Spleen (tissue), 11 donors: ENCODE results near the gene OR8K5. TPM values are rescaled to one million over a fixed set of nuclear protein-coding genes. Genes with fewer than 3 reads are reported as not detected.
"Not testable (repeated sequence)": the region's sequence is repeated elsewhere in the genome, so short reads cannot be mapped to it uniquely, and the experiment has no call there.

ENCODE experiments used
- DNase-seq: peaks from one replicate; pipeline ENCODE4 v3.0.0-alpha.2; 2020
- H3K27ac ChIP-seq, 8 donors: fragments of 200-600 bp; sonication (generic) in 7 of 8; 1 replicate in 4 of 8; 2 replicates in 4 of 8; pipeline versions ENCODE4 v1.5.0 to v1.8.0; 2016 to 2021; ENCODE audit warnings: inconsistent platforms in 4 of 8, mild to moderate bottlenecking in 4 of 8, moderate library complexity in 1 of 8
- H3K27me3 ChIP-seq, 7 donors: fragments of 200-600 bp; sonication (generic) in 6 of 7; replicated peaks in 1 of 7; 1 replicate in 4 of 7; 2 replicates in 3 of 7; pipeline versions ENCODE4 v1.5.0 to v1.8.0; 2016 to 2021; ENCODE audit warnings: inconsistent platforms in 3 of 7, mild to moderate bottlenecking in 1 of 7
- H3K36me3 ChIP-seq, 6 donors: fragments of 200-600 bp; sonication (generic) in 5 of 6; 1 replicate in 4 of 6; 2 replicates in 2 of 6; pipeline versions ENCODE4 v1.5.0 to v1.8.0; 2016 to 2021; ENCODE audit warnings: inconsistent platforms in 2 of 6
- H3K4me1 ChIP-seq, 6 donors: fragments of 200-600 bp; sonication (generic) in 5 of 6; 1 replicate in 3 of 6; 2 replicates in 3 of 6; pipeline versions ENCODE4 v1.5.0 to v1.8.0; 2016 to 2021; ENCODE audit warnings: inconsistent platforms in 3 of 6
- H3K4me3 ChIP-seq, 8 donors: fragments of 200-600 bp; sonication (generic) in 7 of 8; 1 replicate in 4 of 8; 2 replicates in 4 of 8; pipeline versions ENCODE4 v1.5.0 to v1.8.0; 2016 to 2021; ENCODE audit warnings: inconsistent platforms in 4 of 8, mild to moderate bottlenecking in 4 of 8, moderate library complexity in 2 of 8
- H3K9me3 ChIP-seq, 8 donors: fragments of 200-600 bp; sonication (generic) in 7 of 8; 1 replicate in 4 of 8; 2 replicates in 4 of 8; pipeline versions ENCODE4 v1.5.0 to v1.8.0; 2016 to 2021; ENCODE audit warnings: inconsistent platforms in 4 of 8
- CTCF ChIP-seq, 11 experiments: fragments of 200-600 bp in 7 of 11; fragments of 450-650 bp in 4 of 11; sonication (generic) in 4 of 11; IDR thresholded peaks in 8 of 11; conservative IDR thresholded peaks in 3 of 11; 1 replicate in 7 of 11; 2 replicates in 4 of 11; pipeline versions ENCODE4 v1.4.0 to v1.8.0; 2016 to 2021; ENCODE audit warnings: antibody characterized with exemption in 11 of 11, inconsistent platforms in 4 of 11, mild to moderate bottlenecking in 1 of 11
- POLR2A ChIP-seq, 3 donors: fragments of 450-650 bp; IDR thresholded peaks; one replicate each; pipeline ENCODE4 v1.5.1; 2017; ENCODE audit warnings: antibody characterized with exemption in 3 of 3, mild to moderate bottlenecking in 1 of 3
- POLR2AphosphoS5 ChIP-seq, 3 donors: sonication (generic); formaldehyde crosslinking; IDR thresholded peaks; one replicate each; pipeline ENCODE4 v1.5.1; 2017; ENCODE audit warnings: antibody characterized with exemption in 3 of 3
- WGBS, 5 donors: extraction: QIAGEN DNeasy Blood & Tissue Kit in 3 of 5; methylation state at CpG; one replicate each; pipeline versions ENCODE4 v1.1.5 to v1.1.7; 2013 to 2018; 5-methylcytosine and 5-hydroxymethylcytosine counted together
- intact Hi-C: fragments of 100-400 bp; cut with DNase I; formaldehyde crosslinking; loops from one replicate; pipeline ENCODE4 v1.15.0; 2023; ENCODE audit warnings: low total_unique reads
- polyA plus RNA-seq, 3 donors: library from polyadenylated mRNA; stranded (reverse); fragments of 200-250 nt; gene quantifications; one replicate each; pipeline ENCODE4 v1.2.1, GENCODE V29; 2013
- total RNA-seq, 7 donors: library from RNA; depleted of rRNA in 3 of 7; stranded (reverse); fragments of >200 nt in 3 of 7; fragmentation: NEBNext Ultra II Directional in 4 of 7; extraction: Animal tissue kit (Norgen Biotek cat#: 25700) in 4 of 7; gene quantifications; one replicate each; pipeline versions ENCODE4 v1.1.0 to v1.2.1, GENCODE V29; 2016 to 2021
- donor health status: healthy with polysubstance abuse.
- donor health status: DM: no; HTN: no; CAD: no; lungs with moderate emphysema.
- donor health status: DM: no; HTN: no; CAD: no.
- donor health status: Bipolar disorder and iron deficiency.
- donor health status: healthy.
- donor health status: DM: no; HTN: no; CAD: no.
- donor health status: DM: yes; HTN: yes; CAD: no.

Gene OR8K5
- total and polyA plus RNA-seq, 10 donors, result not detected

GRCh38 chr11:56163804-56164203 lies 3.7 kb upstream of the OR8K5 start:
- Histone ChIP-seq H3K9me3 (peaks cover 0 to 24% (median 9%) of the 10 kb centered on the region in 8 donors), H3K36me3 (no peaks in the 10 kb centered on the region), H3K27me3 (no peaks in the 10 kb centered on the region), H3K4me1 (no peaks in the 10 kb centered on the region), H3K4me3 (no peak overlapping the region), H3K27ac (no peak overlapping the region)
- no peak for TF ChIP-seq CTCF (IDR thresholded peaks at IDR 0.05 in 8 of 11, conservative IDR thresholded peaks at IDR 0.05 in 3 of 11)
- intact Hi-C loops, result no loop called here
- 39 to 72% (median 55%) methylated on average over 3 of the region's 3 CpGs for WGBS, 5 donors
- DNase-seq, result no peak

- intact Hi-C loops, result no loop called here
- peak; percentile 51 for DNase-seq
- Histone ChIP-seq H3K9me3 (peaks cover 0 to 86% (median 60%) of the 10 kb centered on the region in 8 donors), H3K27me3 (no peaks in the 10 kb centered on the region), H3K4me3 (no peak overlapping the region), H3K36me3 (no peaks in the 10 kb centered on the region), H3K4me1 (no peaks in the 10 kb centered on the region), H3K27ac (no peak overlapping the region)
- 91 to 97% (median 92%) methylated on average over 15 of the region's 15 CpGs for WGBS, 5 donors
- TF ChIP-seq POLR2A (IDR thresholded peaks at IDR 0.05) (no peak), CTCF (IDR thresholded peaks at IDR 0.05 in 8 of 11, conservative IDR thresholded peaks at IDR 0.05 in 3 of 11) (no peak), POLR2AphosphoS5 (IDR thresholded peaks at IDR 0.05) (no peak)
These were observed 7.8 kb downstream of the OR8K5 start for GRCh38 chr11:56152333-56152732.

GRCh38 chr11:56151376-56151775 lies 8.7 kb downstream of the OR8K5 start:
- H3K27ac ChIP-seq, result no peak overlapping the region

GRCh38 chr11:56143681-56144080 lies 16.4 kb downstream of the OR8K5 start:
- DNase-seq, H3K4me1 ChIP-seq: not testable (repeated sequence)

More at GRCh38 chr11:56151376-56151775, 8.7 kb downstream of the OR8K5 start:
- H3K9me3 ChIP-seq, result peaks cover 0 to 83% (median 57%) of the 10 kb centered on the region in 8 donors
- no peak overlapping the region for H3K4me3 ChIP-seq
- no peak for DNase-seq
- intact Hi-C loops, result no loop called here
- TF ChIP-seq POLR2A (IDR thresholded peaks at IDR 0.05) (no peak), POLR2AphosphoS5 (IDR thresholded peaks at IDR 0.05) (no peak), CTCF (IDR thresholded peaks at IDR 0.05 in 8 of 11, conservative IDR thresholded peaks at IDR 0.05 in 3 of 11) (no peak)
- no peaks in the 10 kb centered on the region for H3K36me3 ChIP-seq
- no peaks in the 10 kb centered on the region for H3K4me1 ChIP-seq
- no peaks in the 10 kb centered on the region for H3K27me3 ChIP-seq
- WGBS, 5 donors, result 46 to 80% (median 71%) methylated on average over 1 of the region's 1 CpG

GRCh38 chr11:56140151-56140661 lies 19.9 kb downstream of the OR8K5 start, which contains the start of gene OR8J3:
Gene OR8J3 (minus strand): TSS chr11:56140201. CDS start chr11:56137718, 2,483 bp downstream.
- no peaks in the 10 kb centered on the region for H3K4me1 ChIP-seq
- H3K9me3 ChIP-seq, result peaks cover 0 to 23% (median 5%) of the 10 kb centered on the region in 8 donors
- no peaks in the 10 kb centered on the region for H3K36me3 ChIP-seq
- TF ChIP-seq POLR2AphosphoS5 (IDR thresholded peaks at IDR 0.05) (no peak), CTCF (IDR thresholded peaks at IDR 0.05 in 8 of 11, conservative IDR thresholded peaks at IDR 0.05 in 3 of 11) (no peak), POLR2A (IDR thresholded peaks at IDR 0.05) (no peak)
- H3K4me3 ChIP-seq, result no peak within 1 kb of the TSS
- intact Hi-C loops, result no loop called here
- no peak within 1 kb of the TSS for H3K27ac ChIP-seq
- DNase-seq, result no peak
- no peaks in the 10 kb centered on the region for H3K27me3 ChIP-seq

More at GRCh38 chr11:56143681-56144080, 16.4 kb downstream of the OR8K5 start:
- WGBS, 5 donors, result 91 to 97% (median 92%) methylated on average over 8 to 28 of the region's 30 CpGs
- H3K4me3 ChIP-seq, intact Hi-C loops, H3K36me3 ChIP-seq, H3K27me3 ChIP-seq, H3K27ac ChIP-seq: not testable (repeated sequence)
- peaks cover 0 to 23% (median 14%) of the 10 kb centered on the region in 8 donors for H3K9me3 ChIP-seq
